K562 (cell line): ENCODE measurements around the gene KPNA4. TPM values are rescaled to one million over a fixed set of nuclear protein-coding genes. Genes with fewer than 3 reads are reported as not detected.

Experiments used
- ARID1B ChIP-seq: fragments of 450-650 bp; IDR thresholded peaks from 2 replicates; pipeline ENCODE4 v1.6.1; 2016; ENCODE audit warnings: antibody characterized with exemption, mild to moderate bottlenecking, inconsistent platforms
- ATF1 ChIP-seq, 2 experiments: fragments of 450-650 bp in 1 of 2; IDR thresholded peaks; 2 replicates each; pipeline ENCODE4 v1.6.1; 2016; ENCODE audit warnings: missing compliant biosample characterization in 1 of 2, missing genetic modification characterization in 1 of 2
- BRF1 ChIP-seq: IDR thresholded peaks from 3 replicates; pipeline ENCODE4 v1.6.1; 2011; ENCODE audit warnings: borderline replicate concordance, mild to moderate bottlenecking; ENCODE audit not compliant: insufficient read length; ENCODE audit errors: extremely low read depth
- CGGBP1 ChIP-seq: fragments of 250-450 bp; sonication (Bioruptor Pico); IDR thresholded peaks from 2 replicates; pipeline ENCODE4 v1.9.0; 2021; ENCODE audit warnings: mild to moderate bottlenecking
- HNRNPH1 ChIP-seq: fragments of 200-400 bp; formaldehyde crosslinking; optimal IDR thresholded peaks from 2 replicates; pipeline ENCODE3; 2017; ENCODE audit warnings: low read depth, mild to moderate bottlenecking, low read length, moderate library complexity
- MGA ChIP-seq: fragments of 450-650 bp; IDR thresholded peaks from 2 replicates; pipeline ENCODE4 v1.6.1; 2016; ENCODE audit warnings: mild to moderate bottlenecking, moderate library complexity
- POLR2H ChIP-seq: IDR thresholded peaks from 2 replicates; pipeline ENCODE4 v1.6.1; 2016; ENCODE audit warnings: missing genetic modification characterization, low read depth, mild to moderate bottlenecking, control low read depth, missing compliant biosample characterization, moderate library complexity
- RAD21 ChIP-seq, 2 experiments: fragments of 250-450 bp in 1 of 2; fragments of 450-650 bp in 1 of 2; sonication (Bioruptor Pico) in 1 of 2; formaldehyde crosslinking in 1 of 2; IDR thresholded peaks in 1 of 2; conservative IDR thresholded peaks in 1 of 2; 2 replicates each; pipeline versions ENCODE4 v1.4.0 to v1.8.0; 2020 to 2022; ENCODE audit warnings: mild to moderate bottlenecking in 2 of 2, moderate library complexity in 1 of 2
- SAFB2 ChIP-seq: fragments of 200-400 bp; formaldehyde crosslinking; IDR thresholded peaks from 2 replicates; pipeline ENCODE4 v1.6.1; 2018; ENCODE audit warnings: borderline replicate concordance, low read length, low read depth, moderate library complexity; ENCODE audit not compliant: severe bottlenecking
- ZNF197 ChIP-seq: fragments of 200-800 bp; sonication (Bioruptor generic); IDR thresholded peaks from 2 replicates; pipeline ENCODE4 v1.6.1; 2016; ENCODE audit warnings: low read depth, missing genetic modification characterization, missing compliant biosample characterization
- ZNF589 ChIP-seq: fragments of 200-800 bp; sonication (Bioruptor generic); IDR thresholded peaks from 2 replicates; pipeline ENCODE4 v1.6.1; 2016; ENCODE audit warnings: low read depth, missing genetic modification characterization, missing compliant biosample characterization
- polyA plus RNA-seq, 8 experiments: library from polyadenylated mRNA; depleted of rRNA in 4 of 8; stranded (reverse) in 5 of 8; unstranded in 3 of 8; fragments of >200 nt; fragmentation: Nextera tagmentation in 2 of 8; fragmentation: Illumina TruSeq in 1 of 8; extraction: Ambion mirVana in 2 of 8; extraction: Trizol in 1 of 8; gene quantifications; 2 replicates each; pipeline versions ENCODE4 v1.2.1 to v1.2.3, GENCODE V29; 2011 to 2014; ENCODE audit warnings: inconsistent platforms in 1 of 8, missing spikeins in 1 of 8
- total RNA-seq, 7 experiments: library from RNA; depleted of rRNA in 6 of 7; stranded (reverse); fragments of >200 nt in 6 of 7; fragmentation: Illumina TruSeq in 2 of 7; extraction: Trizol in 2 of 7; gene quantifications; 2 replicates each; pipeline versions ENCODE4 v1.2.1 to v1.2.3, GENCODE V29; 2011 to 2021; ENCODE audit warnings: low replicate concordance in 1 of 7
- TF ChIP-seq, protein P1 (sequence below): IDR thresholded peaks from 3 replicates; pipeline ENCODE4 v1.6.1; 2011; ENCODE audit warnings: borderline replicate concordance, mild to moderate bottlenecking; ENCODE audit not compliant: insufficient read length, insufficient read depth

Gene KPNA4
- total and polyA plus RNA-seq, 9 of the 15 experiments (the other 6 are each of a cell fraction or from before 2014, with no cell fraction given): 13.9 to 66.6 (median 34.5) TPM

GRCh38 chr3:160455846-160456245 lies 109.5 kb downstream of the KPNA4 start (continued):
- TF ChIP-seq MGA (no peak), ZNF197 (CRISPR knock-in tag) (no peak), ZNF589 (no peak), HNRNPH1 (no peak), RAD21 (CRISPR knock-in tag; conservative IDR thresholded peaks at IDR 0.05 in 1 of 2, IDR thresholded peaks at IDR 0.05 in 1 of 2) (no peak), CGGBP1 (CRISPR knock-in tag) (no peak), SAFB2 (no peak), ARID1B (no peak), POLR2H (tag) (no peak), ATF1 (CRISPR knock-in tag; IDR thresholded peaks at IDR 0.05) (no peak), ATF1 (tag; IDR thresholded peaks at IDR 0.05) (no peak), BRF1 (no peak)
- TF ChIP-seq, protein P1, sequence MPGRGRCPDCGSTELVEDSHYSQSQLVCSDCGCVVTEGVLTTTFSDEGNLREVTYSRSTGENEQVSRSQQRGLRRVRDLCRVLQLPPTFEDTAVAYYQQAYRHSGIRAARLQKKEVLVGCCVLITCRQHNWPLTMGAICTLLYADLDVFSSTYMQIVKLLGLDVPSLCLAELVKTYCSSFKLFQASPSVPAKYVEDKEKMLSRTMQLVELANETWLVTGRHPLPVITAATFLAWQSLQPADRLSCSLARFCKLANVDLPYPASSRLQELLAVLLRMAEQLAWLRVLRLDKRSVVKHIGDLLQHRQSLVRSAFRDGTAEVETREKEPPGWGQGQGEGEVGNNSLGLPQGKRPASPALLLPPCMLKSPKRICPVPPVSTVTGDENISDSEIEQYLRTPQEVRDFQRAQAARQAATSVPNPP: no peak
